ENCODE measurements around the gene WDR91. TPM values are rescaled to one million over a fixed set of nuclear protein-coding genes. Genes with fewer than 3 reads are reported as not detected.
"Not testable (repeated sequence)": the region's sequence is repeated elsewhere in the genome, so short reads cannot be mapped to it uniquely, and the experiment has no call there.

WDR91 gene
- total RNA-seq, 1 experiment from 2014 or later, result 7.0 TPM

DNA sequence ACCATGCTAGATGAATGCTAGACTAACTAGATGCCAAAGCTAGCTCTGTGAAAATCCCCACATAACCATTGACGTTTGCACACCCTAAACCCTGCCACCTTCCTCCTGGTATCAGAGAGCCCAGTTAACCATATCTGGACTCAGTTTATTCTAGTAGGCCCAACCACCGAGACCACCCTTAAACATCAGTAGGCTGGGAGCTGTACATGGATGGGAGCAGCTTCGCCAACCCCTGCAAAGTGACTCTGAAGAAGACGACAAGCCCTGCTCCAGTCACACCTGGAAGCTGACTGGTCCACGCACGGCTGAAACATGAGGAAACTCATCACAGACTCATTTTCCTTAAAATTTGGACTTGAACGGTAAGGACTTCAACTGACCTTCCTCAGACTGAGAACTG, 36.4 kb downstream of the WDR91 start:
- TF ChIP-seq EZH2 (IDR thresholded peaks at IDR 0.05; ENCODE audit: borderline replicate concordance, low read depth, low read length, poor library complexity, severe bottlenecking), result no peak
- TF ChIP-seq, protein P1, sequence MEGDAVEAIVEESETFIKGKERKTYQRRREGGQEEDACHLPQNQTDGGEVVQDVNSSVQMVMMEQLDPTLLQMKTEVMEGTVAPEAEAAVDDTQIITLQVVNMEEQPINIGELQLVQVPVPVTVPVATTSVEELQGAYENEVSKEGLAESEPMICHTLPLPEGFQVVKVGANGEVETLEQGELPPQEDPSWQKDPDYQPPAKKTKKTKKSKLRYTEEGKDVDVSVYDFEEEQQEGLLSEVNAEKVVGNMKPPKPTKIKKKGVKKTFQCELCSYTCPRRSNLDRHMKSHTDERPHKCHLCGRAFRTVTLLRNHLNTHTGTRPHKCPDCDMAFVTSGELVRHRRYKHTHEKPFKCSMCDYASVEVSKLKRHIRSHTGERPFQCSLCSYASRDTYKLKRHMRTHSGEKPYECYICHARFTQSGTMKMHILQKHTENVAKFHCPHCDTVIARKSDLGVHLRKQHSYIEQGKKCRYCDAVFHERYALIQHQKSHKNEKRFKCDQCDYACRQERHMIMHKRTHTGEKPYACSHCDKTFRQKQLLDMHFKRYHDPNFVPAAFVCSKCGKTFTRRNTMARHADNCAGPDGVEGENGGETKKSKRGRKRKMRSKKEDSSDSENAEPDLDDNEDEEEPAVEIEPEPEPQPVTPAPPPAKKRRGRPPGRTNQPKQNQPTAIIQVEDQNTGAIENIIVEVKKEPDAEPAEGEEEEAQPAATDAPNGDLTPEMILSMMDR (conservative IDR thresholded peaks at IDR 0.05; ENCODE audit: low read depth, low read length), result no peak
- ChIA-PET CTCF (no interaction called here), POLR2A (ENCODE audit: low non-redundant PET) (no interaction called here)
- intact Hi-C loops (cut with micrococcal nuclease; ENCODE audit: unreplicated experiment), result loop anchor here (5.0 to 10.0 kb wide), 2 partner anchors 37 to 60 kb away; partner anchors contain the start of gene WDR91
- no peaks in the 10 kb centered on the region for H3K27me3 ChIP-seq (replicated peaks; ENCODE audit: insufficient read depth, low read depth, low read length, poor library complexity)
- BruUV-seq (replicated peaks), result no TSS peak
- no peaks in the 10 kb centered on the region for H3K36me3 ChIP-seq (ENCODE audit: insufficient read depth, low read length, poor library complexity, severe bottlenecking)
- H3K9me3 ChIP-seq (ENCODE audit: low read depth, low read length, poor library complexity, severe bottlenecking), result no peaks in the 10 kb centered on the region
- no peak overlapping the region for H3K4me3 ChIP-seq (ENCODE audit: low read depth, low read length, poor library complexity, severe bottlenecking)
- no peak overlapping the region for H3K27ac ChIP-seq (ENCODE audit: low read depth, low read length, poor library complexity, severe bottlenecking)
- H3K4me1 ChIP-seq (ENCODE audit: insufficient read depth, low read length, poor library complexity, severe bottlenecking), result no peaks in the 10 kb centered on the region
- no peak for DNase-seq (ENCODE audit: low spot score)

GRCh38 chr7:135173916-135174315, 37.4 kb downstream of the WDR91 start:
- BruUV-seq (replicated peaks); DNase-seq (ENCODE audit: low spot score); H3K27me3 ChIP-seq (replicated peaks; ENCODE audit: insufficient read depth, low read depth, low read length, poor library complexity); H3K36me3 ChIP-seq (ENCODE audit: insufficient read depth, low read length, poor library complexity, severe bottlenecking); H3K9me3 ChIP-seq (ENCODE audit: low read depth, low read length, poor library complexity, severe bottlenecking); H3K27ac ChIP-seq (ENCODE audit: low read depth, low read length, poor library complexity, severe bottlenecking); POLR2A ChIA-PET (ENCODE audit: low non-redundant PET); CTCF ChIA-PET; H3K4me1 ChIP-seq (ENCODE audit: insufficient read depth, low read length, poor library complexity, severe bottlenecking); H3K4me3 ChIP-seq (ENCODE audit: low read depth, low read length, poor library complexity, severe bottlenecking): not testable (repeated sequence)
- intact Hi-C loops (cut with micrococcal nuclease; ENCODE audit: unreplicated experiment), result loop anchor here (5.0 to 10.0 kb wide), 2 partner anchors 38 to 59 kb away; partner anchors contain the start of gene WDR91

DNA sequence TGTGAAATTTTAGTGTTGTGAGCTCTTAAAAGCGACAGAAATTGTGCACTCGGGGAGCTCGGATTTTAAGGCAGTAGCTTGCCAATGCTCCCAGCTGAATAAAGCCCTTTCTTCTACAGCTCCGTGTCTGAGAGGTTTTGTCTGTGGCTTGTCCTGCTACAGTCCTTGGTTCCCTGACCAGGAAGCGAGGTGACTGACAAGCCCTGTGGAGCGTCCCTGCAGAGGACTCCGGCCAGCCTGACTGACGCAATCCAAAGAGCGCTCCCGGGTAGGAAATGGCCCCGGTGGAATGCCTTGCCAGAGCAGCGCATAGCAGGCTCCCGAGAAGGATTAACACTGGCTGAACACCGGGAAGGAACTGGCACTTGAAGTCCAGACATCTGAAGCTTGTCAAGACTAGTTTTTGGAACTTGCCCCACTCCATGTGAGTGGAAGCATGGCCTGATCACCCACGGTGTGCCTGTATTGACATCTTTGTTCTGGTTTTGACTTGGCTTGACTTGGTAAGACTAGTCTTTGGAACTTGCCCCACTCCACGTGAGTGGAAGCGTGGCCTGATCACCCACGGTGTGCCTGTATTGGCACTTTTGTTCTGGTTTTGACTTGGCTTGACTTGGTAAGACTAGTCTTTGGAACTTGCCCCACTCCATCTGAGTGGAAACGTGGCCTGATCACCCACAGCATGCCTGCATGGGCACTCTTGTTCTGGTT, 39.6 kb downstream of the WDR91 start:
- intact Hi-C loops (cut with micrococcal nuclease; ENCODE audit: unreplicated experiment), result loop anchor here (2.0 to 10.0 kb wide), 3 partner anchors 41 to 185 kb away; partner anchors contain the start of genes AGBL3 and WDR91
- H3K4me1 ChIP-seq (ENCODE audit: insufficient read depth, low read length, poor library complexity, severe bottlenecking); H3K27ac ChIP-seq (ENCODE audit: low read depth, low read length, poor library complexity, severe bottlenecking); H3K4me3 ChIP-seq (ENCODE audit: low read depth, low read length, poor library complexity, severe bottlenecking); CTCF ChIA-PET; BruUV-seq (replicated peaks); H3K27me3 ChIP-seq (replicated peaks; ENCODE audit: insufficient read depth, low read depth, low read length, poor library complexity); DNase-seq (ENCODE audit: low spot score); POLR2A ChIA-PET (ENCODE audit: low non-redundant PET); H3K9me3 ChIP-seq (ENCODE audit: low read depth, low read length, poor library complexity, severe bottlenecking): not testable (repeated sequence)
- peaks cover 17% of the 10 kb centered on the region for H3K36me3 ChIP-seq (ENCODE audit: insufficient read depth, low read length, poor library complexity, severe bottlenecking)

DNA sequence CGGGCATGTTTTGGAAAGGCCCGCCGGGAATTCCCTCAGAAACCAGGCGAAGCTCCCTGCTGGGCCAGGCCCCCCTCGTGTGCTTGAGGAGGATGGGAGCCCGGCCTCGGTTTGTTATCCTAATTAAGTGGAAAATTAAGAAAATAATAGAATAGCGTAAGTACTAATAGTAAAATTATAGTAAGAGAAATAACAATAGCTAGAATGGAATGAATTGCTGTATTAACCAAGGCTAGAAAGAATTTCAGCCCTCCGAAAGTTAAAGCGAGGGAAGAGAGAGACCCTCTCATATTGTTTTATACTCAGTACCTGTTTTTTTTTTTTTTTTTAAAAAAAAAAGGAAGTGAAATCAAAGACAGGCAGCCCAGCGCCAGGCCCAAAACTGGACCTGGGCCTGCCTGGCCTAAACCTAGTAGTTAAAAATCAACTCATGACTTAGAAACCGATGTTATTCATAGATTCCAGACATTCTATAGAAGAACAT, 40.3 kb downstream of the WDR91 start:
- peak overlapping the region; percentile 92 for H3K4me3 ChIP-seq (ENCODE audit: low read depth, low read length, poor library complexity, severe bottlenecking)
- peaks cover 24% of the 10 kb centered on the region for H3K36me3 ChIP-seq (ENCODE audit: insufficient read depth, low read length, poor library complexity, severe bottlenecking)
- H3K27ac ChIP-seq (ENCODE audit: low read depth, low read length, poor library complexity, severe bottlenecking), result peak overlapping the region; percentile 95
- intact Hi-C loops (cut with micrococcal nuclease; ENCODE audit: unreplicated experiment), result loop anchor here (2.0 to 10.0 kb wide), 3 partner anchors 41 to 184 kb away; partner anchors contain the start of genes AGBL3 and WDR91
- H3K9me3 ChIP-seq (ENCODE audit: low read depth, low read length, poor library complexity, severe bottlenecking); H3K4me1 ChIP-seq (ENCODE audit: insufficient read depth, low read length, poor library complexity, severe bottlenecking); H3K27me3 ChIP-seq (replicated peaks; ENCODE audit: insufficient read depth, low read depth, low read length, poor library complexity); CTCF ChIA-PET; DNase-seq (ENCODE audit: low spot score); POLR2A ChIA-PET (ENCODE audit: low non-redundant PET): not testable (repeated sequence)
- BruUV-seq (replicated peaks), result TSS peak; percentile 91
- TF ChIP-seq, protein P1 (conservative IDR thresholded peaks at IDR 0.05; ENCODE audit: low read depth, low read length), result peak; percentile 28; the same call in 1 of the 2 replicates

Data from A673 (cell line).